CD4-positive, alpha-beta T cell treated with Interleukin-15 for 4 hours (primary cell): ENCODE data around the gene LAMC1.
A peak's percentile ranks its signal among the peaks of the same experiment; 100 is the strongest.

Experiments used
- DNase-seq: peaks from one replicate; pipeline ENCODE4 v3.0.0-alpha.2; 2020; ENCODE audit warnings: low spot score

The LAMC1 gene

DNA sequence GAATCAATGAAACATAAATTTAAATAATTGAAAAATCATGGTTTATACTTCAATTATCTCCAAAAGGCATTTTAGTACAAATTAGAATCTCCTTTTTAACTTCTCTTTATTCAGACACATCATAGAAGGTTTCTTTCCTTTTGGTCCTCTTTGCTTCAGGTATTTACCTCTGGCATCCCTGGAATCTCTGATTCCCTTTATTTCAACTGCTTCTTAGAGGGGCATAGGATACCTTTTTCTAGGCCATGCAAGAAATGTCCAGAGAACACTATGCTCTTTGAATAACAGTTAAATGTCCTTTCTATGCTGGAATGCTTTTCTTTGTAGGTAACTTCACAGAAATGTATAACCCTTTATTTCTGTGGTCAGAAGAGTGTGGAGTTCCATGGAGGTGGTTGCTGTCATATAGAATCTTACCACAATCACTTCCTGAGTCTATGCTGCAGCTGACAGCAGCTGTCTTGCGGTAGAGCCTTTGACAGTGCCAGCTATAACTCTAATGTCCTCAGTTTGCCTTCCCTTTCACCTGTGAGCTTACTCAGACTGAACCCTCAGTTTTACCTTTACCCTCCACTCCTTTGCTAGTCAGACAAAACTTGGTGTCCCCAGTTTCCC is 171.4 kb downstream of the LAMC1 start:
- peak; percentile 5 for DNase-seq

- no peak for DNase-seq
Measured at GRCh38 chr1:183195142-183195574, 171.9 kb downstream of the LAMC1 start.
